ENCODE measurements around the gene CUX1. TPM values are rescaled to one million over a fixed set of nuclear protein-coding genes. Genes with fewer than 3 reads are reported as not detected.

Gene CUX1
- total RNA-seq, 1 experiment from 2014 or later: 53.5 TPM

DNA sequence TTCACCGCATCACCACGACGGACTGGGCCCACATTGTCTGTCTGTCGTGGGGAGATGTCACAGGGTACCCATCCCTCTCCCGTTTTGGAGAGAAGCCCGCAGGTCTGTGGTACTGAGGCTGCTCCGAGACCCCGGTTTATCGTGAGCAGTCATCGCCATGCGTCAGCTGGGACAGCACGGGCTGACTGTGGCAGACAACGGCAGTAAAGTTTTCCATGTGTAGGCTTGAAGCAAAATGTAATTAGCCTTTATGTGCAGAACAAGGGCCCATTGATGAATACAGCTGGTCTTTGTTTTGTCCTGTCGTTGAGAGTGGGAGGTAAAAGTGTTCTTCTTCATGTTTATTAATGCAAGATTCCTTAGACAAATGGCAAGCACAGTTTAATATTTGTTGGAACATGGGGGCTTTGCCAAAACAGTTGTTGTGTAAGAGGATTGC, 301.8 kb downstream of the CUX1 start:
- Histone ChIP-seq H3K4ac (ENCODE audit: low read depth, low read length) (no peak overlapping the region), H3T11ph (ENCODE audit: low read length) (no peak overlapping the region), H3K9ac (ENCODE audit: extremely low read depth, insufficient read length, low read length) (no peak overlapping the region), H2AFZ (ENCODE audit: low read length) (no peak overlapping the region), H2BK20ac (ENCODE audit: low read depth, low read length, poor library complexity, severe bottlenecking) (no peak overlapping the region), H2BK12ac (ENCODE audit: insufficient read length, low read depth, low read length) (no peak overlapping the region), H3K79me1 (ENCODE audit: insufficient read depth, low read depth, low read length, poor library complexity, severe bottlenecking) (no peaks in the 10 kb centered on the region), H3K23me2 (ENCODE audit: insufficient read length, low read depth, low read length, poor library complexity, severe bottlenecking) (no peaks in the 10 kb centered on the region), H2BK15ac (ENCODE audit: low read depth, low read length) (no peak overlapping the region), H3K79me2 (ENCODE audit: insufficient read depth, low read length) (no peaks in the 10 kb centered on the region), H3K4me1 (ENCODE audit: insufficient read depth, low read length) (no peaks in the 10 kb centered on the region), H2AK5ac (ENCODE audit: insufficient read length, low read length) (no peak overlapping the region), H2BK120ac (ENCODE audit: low read depth, low read length, poor library complexity, severe bottlenecking) (no peak overlapping the region), H3K14ac (ENCODE audit: insufficient read depth, low read length) (no peak overlapping the region), H4K20me1 (ENCODE audit: control insufficient read depth, insufficient read depth, insufficient read length) (no peaks in the 10 kb centered on the region), H3K56ac (ENCODE audit: insufficient read length, low read depth, low read length) (no peak overlapping the region), H4K8ac (replicated peaks; ENCODE audit: insufficient read length, low read depth, low read length) (no peak overlapping the region), H3K9me3 (ENCODE audit: control insufficient read depth, low read depth, low read length) (no peaks in the 10 kb centered on the region), H3K18ac (ENCODE audit: insufficient read length, low read depth, low read length) (no peak overlapping the region), H3K4me2 (ENCODE audit: insufficient read depth, insufficient read length, low read length) (no peak overlapping the region), H3K27ac (ENCODE audit: insufficient read length, low read depth, low read length) (no peak overlapping the region), H2BK5ac (ENCODE audit: insufficient read length, low read length) (no peak overlapping the region), H3K23ac (ENCODE audit: insufficient read length, low read depth, low read length) (no peak overlapping the region), H4K91ac (ENCODE audit: insufficient read length, low read depth, low read length) (no peak overlapping the region), H3K27me3 (ENCODE audit: insufficient read depth, low read length) (no peaks in the 10 kb centered on the region), H4K5ac (ENCODE audit: insufficient read length, low read depth, low read length) (no peak overlapping the region)
- TF ChIP-seq, protein P1, sequence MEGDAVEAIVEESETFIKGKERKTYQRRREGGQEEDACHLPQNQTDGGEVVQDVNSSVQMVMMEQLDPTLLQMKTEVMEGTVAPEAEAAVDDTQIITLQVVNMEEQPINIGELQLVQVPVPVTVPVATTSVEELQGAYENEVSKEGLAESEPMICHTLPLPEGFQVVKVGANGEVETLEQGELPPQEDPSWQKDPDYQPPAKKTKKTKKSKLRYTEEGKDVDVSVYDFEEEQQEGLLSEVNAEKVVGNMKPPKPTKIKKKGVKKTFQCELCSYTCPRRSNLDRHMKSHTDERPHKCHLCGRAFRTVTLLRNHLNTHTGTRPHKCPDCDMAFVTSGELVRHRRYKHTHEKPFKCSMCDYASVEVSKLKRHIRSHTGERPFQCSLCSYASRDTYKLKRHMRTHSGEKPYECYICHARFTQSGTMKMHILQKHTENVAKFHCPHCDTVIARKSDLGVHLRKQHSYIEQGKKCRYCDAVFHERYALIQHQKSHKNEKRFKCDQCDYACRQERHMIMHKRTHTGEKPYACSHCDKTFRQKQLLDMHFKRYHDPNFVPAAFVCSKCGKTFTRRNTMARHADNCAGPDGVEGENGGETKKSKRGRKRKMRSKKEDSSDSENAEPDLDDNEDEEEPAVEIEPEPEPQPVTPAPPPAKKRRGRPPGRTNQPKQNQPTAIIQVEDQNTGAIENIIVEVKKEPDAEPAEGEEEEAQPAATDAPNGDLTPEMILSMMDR (conservative IDR thresholded peaks at IDR 0.05): no peak
- DNase-seq: no peak
- H3K27ac Mint-ChIP-seq: peak overlapping the region; percentile 47 to 84 (median 59); a peak in 2 of 7 replicates
- H3K36me3 Mint-ChIP-seq (ENCODE audit: insufficient read depth in 1 of 3, low read depth in 3 of 3): peaks cover 18 to 42% (median 26%) of the 10 kb centered on the region in 3 experiments; a peak in 6 of 7 replicates
- H3K4me1 Mint-ChIP-seq: peaks cover 10 to 16% of the 10 kb centered on the region in 2 experiments
- H3K27me3 Mint-ChIP-seq (ENCODE audit: low read depth): no peaks in the 10 kb centered on the region; the same call in 1 of the 2 replicates
- no peaks in the 10 kb centered on the region for H3K9me3 Mint-ChIP-seq
- no CpG with 5 or more reads among the region's 14 CpGs for WGBS (ENCODE audit: extremely low coverage, insufficient read length, low lambda C conversion rate)
- no peak overlapping the region for H3K4me3 Mint-ChIP-seq

Measured in H9 (cell line).